NCI-H510A treated with DMSO at 0.1 percent for 48 hours (cell line): Measurements from ENCODE around the gene LENG9.

Experiments
- DNase-seq: peaks from one replicate; lab custom pipeline; 2025; lab: John Stamatoyannopoulos, UW

LENG9 gene

GRCh38 chr19:54421521-54421920 is 42.1 kb downstream of the LENG9 start:
- DNase-seq: no peak

DNA sequence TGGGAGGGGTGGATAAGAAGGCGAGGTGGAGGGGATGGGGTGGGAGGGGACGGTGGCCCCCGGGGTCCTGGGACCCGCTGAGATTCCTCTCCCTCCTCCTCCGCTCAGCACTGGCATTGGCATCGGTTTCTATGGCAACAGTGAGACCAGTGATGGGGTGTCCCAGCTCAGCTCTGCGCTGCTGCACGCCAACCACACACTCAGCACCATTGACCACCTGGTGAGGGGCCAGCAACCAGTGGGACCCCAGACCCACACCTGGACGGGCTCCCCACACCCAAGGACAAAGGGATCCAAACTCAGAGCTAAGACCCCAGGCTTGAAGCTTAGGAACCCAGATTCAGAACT is 42.4 kb downstream of the LENG9 start:
- no peak for DNase-seq

GRCh38 chr19:54420383-54421168 is 43.0 kb downstream of the LENG9 start:
- DNase-seq: no peak

DNA sequence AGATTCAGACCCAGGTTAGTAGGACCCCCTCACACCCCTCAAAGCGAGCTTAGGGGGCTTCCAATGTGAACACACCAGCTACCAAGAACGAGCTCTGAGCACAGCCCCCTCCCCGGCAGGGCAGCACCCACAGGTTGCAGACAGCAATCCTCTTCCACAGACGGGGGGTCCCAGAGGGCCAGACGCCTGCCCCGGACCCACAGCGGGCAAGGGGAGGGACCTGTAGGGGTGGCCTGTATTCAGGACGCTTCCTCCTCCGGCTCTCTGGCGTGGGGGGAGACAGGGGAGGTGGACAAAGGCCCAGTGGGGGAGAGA is 43.6 kb downstream of the LENG9 start:
- no peak for DNase-seq

- DNase-seq: no peak
Measured at GRCh38 chr19:54418930-54419800, 44.4 kb downstream of the LENG9 start.

GRCh38 chr19:54418030-54418929 is 45.3 kb downstream of the LENG9 start:
- DNase-seq: no peak

GRCh38 chr19:54416695-54417491 is 46.7 kb downstream of the LENG9 start:
- DNase-seq: no peak

DNA sequence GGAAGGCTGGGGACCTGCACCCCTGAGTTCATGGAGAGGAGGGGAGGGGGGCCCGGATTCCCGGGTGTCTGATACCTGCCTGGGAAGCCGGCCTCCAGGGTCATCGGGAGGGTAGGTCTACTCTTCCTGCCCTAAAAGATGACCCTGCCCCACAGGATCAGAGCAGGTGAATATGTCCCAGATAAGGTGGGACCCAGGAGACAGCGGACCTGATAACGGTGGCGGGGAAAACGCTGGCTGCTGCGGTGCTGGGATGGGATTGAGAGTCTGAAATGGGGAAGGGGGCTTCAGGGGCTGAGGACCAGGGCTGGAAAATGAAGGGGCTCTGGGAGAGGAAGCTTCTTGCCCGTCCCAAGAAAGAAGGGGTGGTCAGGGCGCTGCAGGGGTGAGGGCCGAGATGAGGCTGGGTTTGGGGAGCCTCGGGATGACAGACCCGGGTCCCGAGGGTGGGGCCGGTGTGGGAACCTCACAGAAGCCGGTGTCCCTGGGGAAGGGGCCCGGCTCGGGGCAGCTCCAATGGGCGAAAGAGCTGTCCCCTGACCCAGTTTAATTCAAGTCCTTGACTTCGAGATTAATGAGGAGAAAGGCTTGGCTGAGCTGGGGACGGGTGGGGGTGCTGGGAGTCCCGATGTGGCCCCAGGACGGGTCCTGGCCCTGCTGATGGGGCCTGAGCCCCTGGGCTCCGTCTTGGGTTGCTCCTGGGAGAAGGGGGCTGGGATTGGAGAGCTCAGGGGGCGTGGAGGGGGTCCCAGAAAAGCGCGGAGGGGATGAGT is 47.5 kb downstream of the LENG9 start:
- no peak for DNase-seq

GRCh38 chr19:54415208-54415900 is 48.2 kb downstream of the LENG9 start, which contains the start of gene TTYH1:
Gene TTYH1, plus strand, starts transcription at chr19:54415464. Its CDS starts 89 bp downstream, at chr19:54415553.
- no peak for DNase-seq

DNA sequence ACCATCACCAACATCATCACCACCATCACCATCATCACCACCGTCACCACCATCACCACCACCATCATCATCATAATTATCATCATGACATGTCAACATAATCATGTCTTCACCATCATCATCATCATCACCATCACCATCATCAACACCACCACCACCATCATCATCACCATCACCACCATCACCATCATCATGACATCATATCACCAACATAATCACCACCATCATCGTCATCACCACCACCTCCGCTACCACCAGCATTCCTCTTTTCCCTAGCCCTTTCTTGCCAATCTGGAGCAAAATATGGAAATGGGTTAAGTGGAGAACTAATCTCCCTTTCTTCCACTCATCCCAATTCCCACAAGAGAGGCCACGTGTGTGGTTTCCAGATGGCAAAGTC is 49.4 kb downstream of the LENG9 start:
- no peak for DNase-seq

- DNase-seq: no peak
Measured at GRCh38 chr19:54412877-54413276, 50.7 kb downstream of the LENG9 start.
